ENCODE data around the gene CREB5. TPM values are rescaled to one million over a fixed set of nuclear protein-coding genes. Genes with fewer than 3 reads are reported as not detected.

The CREB5 gene
- total RNA-seq, 1 donor from 2014 or later: 4.6 TPM

GRCh38 chr7:28793381-28794085 is 381.2 kb downstream of the CREB5 start:
- Mint-ChIP-seq H3K9me3 (ENCODE audit: low read depth) (no peaks in the 10 kb centered on the region), H3K4me1 (ENCODE audit: low read depth) (no peaks in the 10 kb centered on the region), H3K36me3 (ENCODE audit: insufficient read depth) (no peaks in the 10 kb centered on the region), H3K4me3 (ENCODE audit: low read depth) (no peak overlapping the region), H3K27me3 (no peaks in the 10 kb centered on the region), H3K27ac (no peak overlapping the region)
- TF ChIP-seq, protein P1, sequence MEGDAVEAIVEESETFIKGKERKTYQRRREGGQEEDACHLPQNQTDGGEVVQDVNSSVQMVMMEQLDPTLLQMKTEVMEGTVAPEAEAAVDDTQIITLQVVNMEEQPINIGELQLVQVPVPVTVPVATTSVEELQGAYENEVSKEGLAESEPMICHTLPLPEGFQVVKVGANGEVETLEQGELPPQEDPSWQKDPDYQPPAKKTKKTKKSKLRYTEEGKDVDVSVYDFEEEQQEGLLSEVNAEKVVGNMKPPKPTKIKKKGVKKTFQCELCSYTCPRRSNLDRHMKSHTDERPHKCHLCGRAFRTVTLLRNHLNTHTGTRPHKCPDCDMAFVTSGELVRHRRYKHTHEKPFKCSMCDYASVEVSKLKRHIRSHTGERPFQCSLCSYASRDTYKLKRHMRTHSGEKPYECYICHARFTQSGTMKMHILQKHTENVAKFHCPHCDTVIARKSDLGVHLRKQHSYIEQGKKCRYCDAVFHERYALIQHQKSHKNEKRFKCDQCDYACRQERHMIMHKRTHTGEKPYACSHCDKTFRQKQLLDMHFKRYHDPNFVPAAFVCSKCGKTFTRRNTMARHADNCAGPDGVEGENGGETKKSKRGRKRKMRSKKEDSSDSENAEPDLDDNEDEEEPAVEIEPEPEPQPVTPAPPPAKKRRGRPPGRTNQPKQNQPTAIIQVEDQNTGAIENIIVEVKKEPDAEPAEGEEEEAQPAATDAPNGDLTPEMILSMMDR (IDR thresholded peaks at IDR 0.05; ENCODE audit: unreplicated experiment): no peak
- DNase-seq (ENCODE audit: low spot score, unreplicated experiment): no peak

- Mint-ChIP-seq H3K9me3 (ENCODE audit: low read depth) (no peaks in the 10 kb centered on the region), H3K4me1 (ENCODE audit: low read depth) (no peaks in the 10 kb centered on the region), H3K27ac (no peak overlapping the region), H3K4me3 (ENCODE audit: low read depth) (no peak overlapping the region), H3K36me3 (ENCODE audit: insufficient read depth) (no peaks in the 10 kb centered on the region), H3K27me3 (peaks cover 4% of the 10 kb centered on the region)
- no peak for DNase-seq (ENCODE audit: low spot score, unreplicated experiment)
- TF ChIP-seq, protein P1 (IDR thresholded peaks at IDR 0.05; ENCODE audit: unreplicated experiment): no peak
Measured at GRCh38 chr7:28798274-28798673, 386.0 kb downstream of the CREB5 start.

DNA sequence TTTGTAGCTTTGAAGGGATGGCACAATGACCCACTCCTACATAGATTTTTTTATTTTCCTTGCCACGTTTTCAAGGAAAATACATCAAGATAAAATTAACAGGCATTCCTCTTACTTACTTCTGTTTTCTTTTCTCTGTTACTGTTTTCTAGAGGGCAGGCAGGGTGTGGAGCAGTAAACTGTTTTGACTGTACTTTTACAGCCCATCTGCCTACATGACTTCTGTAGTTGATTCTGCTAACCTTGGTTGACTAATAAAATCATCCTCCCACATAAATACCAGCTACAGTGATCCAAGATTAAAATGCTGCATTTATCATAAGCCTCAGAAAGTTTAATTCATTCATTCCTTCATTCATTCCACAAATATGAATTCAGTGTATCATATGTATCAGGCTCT is 387.3 kb downstream of the CREB5 start:
- no peak for DNase-seq (ENCODE audit: low spot score, unreplicated experiment)
- TF ChIP-seq, protein P1 (IDR thresholded peaks at IDR 0.05; ENCODE audit: unreplicated experiment): no peak
- no peaks in the 10 kb centered on the region for H3K36me3 Mint-ChIP-seq (ENCODE audit: insufficient read depth)
- H3K4me3 Mint-ChIP-seq (ENCODE audit: low read depth): no peak overlapping the region
- H3K27ac Mint-ChIP-seq: no peak overlapping the region
- no peaks in the 10 kb centered on the region for H3K4me1 Mint-ChIP-seq (ENCODE audit: low read depth)
- H3K27me3 Mint-ChIP-seq: peaks cover 4% of the 10 kb centered on the region
- H3K9me3 Mint-ChIP-seq (ENCODE audit: low read depth): no peaks in the 10 kb centered on the region

DNA sequence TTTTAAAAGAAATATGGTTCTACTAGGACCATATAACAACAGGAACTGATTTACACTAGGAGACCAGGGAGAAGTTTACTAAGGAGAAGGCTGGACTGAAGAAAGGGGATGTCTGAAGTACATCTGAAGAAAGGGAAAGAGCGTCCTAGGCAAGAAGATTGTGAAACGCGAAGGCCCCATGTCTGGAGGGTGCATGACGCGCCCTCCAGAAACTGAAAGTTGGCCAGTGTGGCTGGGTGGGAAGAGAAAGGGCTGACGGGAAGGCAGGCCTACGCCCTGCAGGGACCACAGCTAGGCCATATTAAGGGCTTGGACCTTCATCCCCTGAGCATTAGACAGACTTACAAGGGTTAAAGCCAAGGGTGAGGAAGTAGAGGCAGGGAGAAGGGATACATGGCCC is 387.8 kb downstream of the CREB5 start:
- no peaks in the 10 kb centered on the region for H3K4me1 Mint-ChIP-seq (ENCODE audit: low read depth)
- H3K9me3 Mint-ChIP-seq (ENCODE audit: low read depth): no peaks in the 10 kb centered on the region
- DNase-seq (ENCODE audit: low spot score, unreplicated experiment): no peak
- H3K27me3 Mint-ChIP-seq: peaks cover 4% of the 10 kb centered on the region
- no peaks in the 10 kb centered on the region for H3K36me3 Mint-ChIP-seq (ENCODE audit: insufficient read depth)
- no peak overlapping the region for H3K4me3 Mint-ChIP-seq (ENCODE audit: low read depth)
- TF ChIP-seq, protein P1 (IDR thresholded peaks at IDR 0.05; ENCODE audit: unreplicated experiment): no peak
- H3K27ac Mint-ChIP-seq: no peak overlapping the region

GRCh38 chr7:28802450-28802849 is 390.1 kb downstream of the CREB5 start:
- peaks cover 4% of the 10 kb centered on the region for H3K27me3 Mint-ChIP-seq
- TF ChIP-seq, protein P1 (IDR thresholded peaks at IDR 0.05; ENCODE audit: unreplicated experiment): no peak

More at GRCh38 chr7:28802450-28802849, 390.1 kb downstream of the CREB5 start:
- Mint-ChIP-seq H3K27ac (no peak overlapping the region), H3K4me3 (ENCODE audit: low read depth) (no peak overlapping the region), H3K36me3 (ENCODE audit: insufficient read depth) (no peaks in the 10 kb centered on the region), H3K4me1 (ENCODE audit: low read depth) (no peaks in the 10 kb centered on the region), H3K9me3 (ENCODE audit: low read depth) (no peaks in the 10 kb centered on the region)
- no peak for DNase-seq (ENCODE audit: low spot score, unreplicated experiment)

All from progenitor cell of endocrine pancreas (in vitro differentiated cells).